Spleen (tissue), 7 donors: Measurements from ENCODE around the gene MYL11.

ENCODE experiments used
- POLR2A ChIP-seq, 3 donors: fragments of 450-650 bp; IDR thresholded peaks; one replicate each; pipeline ENCODE4 v1.5.1; 2017; ENCODE audit warnings: antibody characterized with exemption in 3 of 3, mild to moderate bottlenecking in 1 of 3
- POLR2AphosphoS5 ChIP-seq, 3 donors: sonication (generic); formaldehyde crosslinking; IDR thresholded peaks; one replicate each; pipeline ENCODE4 v1.5.1; 2017; ENCODE audit warnings: antibody characterized with exemption in 3 of 3
- TF ChIP-seq, protein P1 (sequence below), 11 experiments: fragments of 200-600 bp in 7 of 11; fragments of 450-650 bp in 4 of 11; sonication (generic) in 4 of 11; IDR thresholded peaks in 8 of 11; conservative IDR thresholded peaks in 3 of 11; 1 replicate in 7 of 11; 2 replicates in 4 of 11; pipeline versions ENCODE4 v1.4.0 to v1.8.0; 2016 to 2021; ENCODE audit warnings: antibody characterized with exemption in 11 of 11, inconsistent platforms in 4 of 11, mild to moderate bottlenecking in 1 of 11
- donor health status: DM: no; HTN: no; CAD: no; lungs with moderate emphysema.
- donor health status: DM: no; HTN: no; CAD: no.
- donor health status: DM: no; HTN: no; CAD: no.

DNA sequence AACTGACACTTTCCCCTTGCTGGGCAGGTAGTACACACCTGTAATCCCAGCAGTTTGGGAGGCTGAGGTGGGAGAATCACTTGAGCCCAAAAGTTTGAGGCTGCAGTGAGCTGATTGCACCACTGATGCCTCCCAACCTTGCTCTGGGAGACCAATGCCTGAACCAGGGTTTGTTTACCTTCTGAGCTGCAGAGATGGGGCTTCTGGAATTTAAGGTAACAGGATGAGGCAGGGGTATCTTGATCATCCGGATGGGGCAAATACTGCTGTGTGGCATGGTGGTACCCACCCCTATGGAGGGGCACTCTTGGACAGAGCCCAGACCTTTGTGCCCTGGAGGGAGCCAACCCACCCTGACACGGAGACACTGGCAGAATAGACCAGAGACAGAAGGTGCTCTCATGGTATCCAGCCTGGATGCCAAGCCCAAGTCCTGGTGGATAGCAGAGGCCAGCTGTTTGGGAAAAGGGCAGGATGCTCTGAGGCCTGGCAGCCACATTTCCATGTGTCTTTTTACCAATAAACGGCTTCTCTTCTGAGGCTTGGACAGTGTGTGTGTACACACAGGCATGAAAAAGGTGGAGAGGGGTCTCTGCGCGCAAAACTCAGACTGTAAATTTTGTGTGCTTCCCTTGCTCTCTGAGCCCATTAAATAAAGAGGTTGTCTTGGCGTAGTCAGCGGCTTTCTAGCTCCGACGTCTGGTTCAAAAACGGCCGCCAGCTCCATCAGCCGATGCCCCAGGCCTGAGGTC lies 25.0 kb downstream of the MYL11 start:
- TF ChIP-seq, protein P1, sequence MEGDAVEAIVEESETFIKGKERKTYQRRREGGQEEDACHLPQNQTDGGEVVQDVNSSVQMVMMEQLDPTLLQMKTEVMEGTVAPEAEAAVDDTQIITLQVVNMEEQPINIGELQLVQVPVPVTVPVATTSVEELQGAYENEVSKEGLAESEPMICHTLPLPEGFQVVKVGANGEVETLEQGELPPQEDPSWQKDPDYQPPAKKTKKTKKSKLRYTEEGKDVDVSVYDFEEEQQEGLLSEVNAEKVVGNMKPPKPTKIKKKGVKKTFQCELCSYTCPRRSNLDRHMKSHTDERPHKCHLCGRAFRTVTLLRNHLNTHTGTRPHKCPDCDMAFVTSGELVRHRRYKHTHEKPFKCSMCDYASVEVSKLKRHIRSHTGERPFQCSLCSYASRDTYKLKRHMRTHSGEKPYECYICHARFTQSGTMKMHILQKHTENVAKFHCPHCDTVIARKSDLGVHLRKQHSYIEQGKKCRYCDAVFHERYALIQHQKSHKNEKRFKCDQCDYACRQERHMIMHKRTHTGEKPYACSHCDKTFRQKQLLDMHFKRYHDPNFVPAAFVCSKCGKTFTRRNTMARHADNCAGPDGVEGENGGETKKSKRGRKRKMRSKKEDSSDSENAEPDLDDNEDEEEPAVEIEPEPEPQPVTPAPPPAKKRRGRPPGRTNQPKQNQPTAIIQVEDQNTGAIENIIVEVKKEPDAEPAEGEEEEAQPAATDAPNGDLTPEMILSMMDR (IDR thresholded peaks at IDR 0.05 in 8 of 11, conservative IDR thresholded peaks at IDR 0.05 in 3 of 11), result no peak
- no peak for TF ChIP-seq POLR2A (IDR thresholded peaks at IDR 0.05)
- TF ChIP-seq POLR2AphosphoS5 (IDR thresholded peaks at IDR 0.05), result no peak
